ENCODE measurements around the gene CCSAP. TPM values are rescaled to one million over a fixed set of nuclear protein-coding genes. Genes with fewer than 3 reads are reported as not detected.

The CCSAP gene
- total RNA-seq, 1 experiment from 2014 or later, result 8.5 TPM

GRCh38 chr1:229390130-229390529 is 47.3 kb upstream of the CCSAP start:
- Mint-ChIP-seq H3K4me3 (no peak overlapping the region), H3K9me3 (peaks cover 3% of the 10 kb centered on the region in 2 experiments; a peak in 4 of 5 replicates), H3K4me1 (no peaks in the 10 kb centered on the region), H3K27me3 (ENCODE audit: low read depth) (peaks cover 9% of the 10 kb centered on the region), H3K27ac (no peak overlapping the region), H3K36me3 (ENCODE audit: insufficient read depth in 1 of 3, low read depth in 3 of 3) (no peaks in the 10 kb centered on the region; a peak in 1 of 7 replicates)
- Histone ChIP-seq H3K9ac (ENCODE audit: extremely low read depth, insufficient read length, low read length) (no peak overlapping the region), H2BK15ac (ENCODE audit: low read depth, low read length) (no peak overlapping the region), H3K79me1 (ENCODE audit: insufficient read depth, low read depth, low read length, poor library complexity, severe bottlenecking) (no peaks in the 10 kb centered on the region), H3K4ac (ENCODE audit: low read depth, low read length) (no peak overlapping the region), H3K4me1 (ENCODE audit: insufficient read depth, low read length) (no peaks in the 10 kb centered on the region), H2BK20ac (ENCODE audit: low read depth, low read length, poor library complexity, severe bottlenecking) (no peak overlapping the region), H3K18ac (ENCODE audit: insufficient read length, low read depth, low read length) (no peak overlapping the region), H3K23ac (ENCODE audit: insufficient read length, low read depth, low read length) (no peak overlapping the region), H3K9me3 (ENCODE audit: control insufficient read depth, low read depth, low read length) (no peaks in the 10 kb centered on the region), H2AK5ac (ENCODE audit: insufficient read length, low read length) (no peak overlapping the region), H4K20me1 (ENCODE audit: control insufficient read depth, insufficient read depth, insufficient read length) (no peaks in the 10 kb centered on the region), H2BK120ac (ENCODE audit: low read depth, low read length, poor library complexity, severe bottlenecking) (no peak overlapping the region), H3K79me2 (ENCODE audit: insufficient read depth, low read length) (no peaks in the 10 kb centered on the region), H3K23me2 (ENCODE audit: insufficient read length, low read depth, low read length, poor library complexity, severe bottlenecking) (no peaks in the 10 kb centered on the region), H3K56ac (ENCODE audit: insufficient read length, low read depth, low read length) (no peak overlapping the region), H3K27ac (ENCODE audit: insufficient read length, low read depth, low read length) (no peak overlapping the region), H3K4me2 (ENCODE audit: insufficient read depth, insufficient read length, low read length) (no peak overlapping the region), H4K5ac (ENCODE audit: insufficient read length, low read depth, low read length) (no peak overlapping the region), H3T11ph (ENCODE audit: low read length) (no peak overlapping the region), H2AFZ (ENCODE audit: low read length) (no peak overlapping the region), H2BK5ac (ENCODE audit: insufficient read length, low read length) (no peak overlapping the region), H4K91ac (ENCODE audit: insufficient read length, low read depth, low read length) (no peak overlapping the region), H2BK12ac (ENCODE audit: insufficient read length, low read depth, low read length) (no peak overlapping the region), H3K14ac (ENCODE audit: insufficient read depth, low read length) (no peak overlapping the region), H3K27me3 (ENCODE audit: insufficient read depth, low read length) (no peaks in the 10 kb centered on the region), H4K8ac (replicated peaks; ENCODE audit: insufficient read length, low read depth, low read length) (no peak overlapping the region)
- TF ChIP-seq CTCF (conservative IDR thresholded peaks at IDR 0.05), result no peak
- no CpG with 5 or more reads among the region's 7 CpGs for WGBS (ENCODE audit: extremely low coverage, insufficient read length, low lambda C conversion rate)
- DNase-seq, result no peak
